GM23248 (cell line): ENCODE measurements around the gene TKT. TPM values are rescaled to one million over a fixed set of nuclear protein-coding genes. Genes with fewer than 3 reads are reported as not detected.

Experiments used
- DNase-seq: peaks from one replicate; pipeline ENCODE4 v3.0.0-alpha.2; 2015
- H2AFZ ChIP-seq: fragments of 200-600 bp; sonication (generic); 2 replicates; pipeline ENCODE4 v1.6.1; 2016; ENCODE audit warnings: antibody characterized with exemption
- H3F3A ChIP-seq: fragments of 200-600 bp; sonication (generic); 2 replicates; pipeline ENCODE4 v1.6.1; 2016; ENCODE audit warnings: mild to moderate bottlenecking, antibody characterized with exemption, mixed run types; ENCODE audit not compliant: insufficient read depth
- H3K27ac ChIP-seq: fragments of 200-600 bp; sonication (generic); 2 replicates; pipeline ENCODE4 v1.5.1; 2016; ENCODE audit warnings: mild to moderate bottlenecking
- H3K27me3 ChIP-seq: fragments of 200-600 bp; sonication (generic); replicated peaks from 2 replicates; pipeline ENCODE4 v1.6.1; 2016; ENCODE audit warnings: mild to moderate bottlenecking; ENCODE audit not compliant: insufficient read depth
- H3K36me3 ChIP-seq: fragments of 200-600 bp; sonication (generic); 2 replicates; pipeline ENCODE4 v1.6.1; 2016; ENCODE audit warnings: low read depth, mild to moderate bottlenecking
- H3K4me1 ChIP-seq: fragments of 200-600 bp; sonication (generic); 2 replicates; pipeline ENCODE4 v1.6.1; 2016; ENCODE audit warnings: mild to moderate bottlenecking; ENCODE audit not compliant: insufficient read depth
- H3K4me2 ChIP-seq: fragments of 200-600 bp; sonication (generic); one replicate; pipeline ENCODE4 v1.6.1; 2016; ENCODE audit warnings: mild to moderate bottlenecking; ENCODE audit not compliant: unreplicated experiment
- H3K4me3 ChIP-seq: fragments of 200-600 bp; sonication (generic); 2 replicates; pipeline ENCODE4 v1.5.1; 2016; ENCODE audit warnings: mild to moderate bottlenecking
- H3K79me2 ChIP-seq: fragments of 200-600 bp; sonication (generic); 2 replicates; pipeline ENCODE4 v1.6.1; 2016; ENCODE audit warnings: mild to moderate bottlenecking; ENCODE audit not compliant: insufficient read depth
- H3K9ac ChIP-seq: fragments of 200-600 bp; sonication (generic); 2 replicates; pipeline ENCODE4 v1.6.1; 2016; ENCODE audit warnings: mild to moderate bottlenecking
- H3K9me2 ChIP-seq: fragments of 200-600 bp; sonication (generic); 2 replicates; pipeline ENCODE4 v1.6.1; 2016; ENCODE audit warnings: mixed run types, mild to moderate bottlenecking, moderate library complexity; ENCODE audit not compliant: insufficient read depth
- H3K9me3 ChIP-seq: fragments of 200-600 bp; sonication (generic); one replicate; pipeline ENCODE4 v1.6.1; 2017; ENCODE audit warnings: low read depth
- H4K20me1 ChIP-seq: fragments of 200-600 bp; sonication (generic); 2 replicates; pipeline ENCODE4 v1.6.0; 2016; ENCODE audit not compliant: insufficient read depth
- EZH2 ChIP-seq: fragments of 200-600 bp; sonication (generic); IDR thresholded peaks from 2 replicates; pipeline ENCODE4 v1.6.1; 2018; ENCODE audit warnings: antibody characterized with exemption, mild to moderate bottlenecking; ENCODE audit not compliant: insufficient read depth, poor library complexity, severe bottlenecking
- EZH2phosphoT487 ChIP-seq: fragments of 200-600 bp; sonication (generic); IDR thresholded peaks from 2 replicates; pipeline ENCODE4 v1.6.1; 2018; ENCODE audit warnings: antibody characterized with exemption, moderate library complexity, mild to moderate bottlenecking, low read depth; ENCODE audit not compliant: insufficient read depth
- WGBS, 2 experiments: methylation state at CpG; one replicate each; pipeline ENCODE4 v1.1.6; 2015 to 2017; ENCODE audit warnings: low lambda C conversion rate in 2 of 2, low coverage in 1 of 2; ENCODE audit errors: missing lambda C conversion rate in 2 of 2; 5-methylcytosine and 5-hydroxymethylcytosine counted together
- in situ Hi-C: fragments of 300-500 bp; cut with MboI; formaldehyde crosslinking; loops from 2 replicates; pipeline ENCODE4 v1.15.0; 2020
- polyA plus RNA-seq: library from polyadenylated mRNA; unstranded; fragments of >200 nt; fragmentation: Nextera tagmentation; extraction: Ambion mirVana; gene quantifications from 2 replicates; pipeline ENCODE4 v1.2.1, GENCODE V29; 2016
- total RNA-seq: library from RNA; depleted of rRNA; stranded (reverse); fragments of >200 nt; shearing (Covaris generic); gene quantifications from 2 replicates; pipeline ENCODE4 v1.2.3, GENCODE V29; 2014

TKT gene
- total and polyA plus RNA-seq, 2 experiments from 2014 or later: 129 to 256 TPM

DNA sequence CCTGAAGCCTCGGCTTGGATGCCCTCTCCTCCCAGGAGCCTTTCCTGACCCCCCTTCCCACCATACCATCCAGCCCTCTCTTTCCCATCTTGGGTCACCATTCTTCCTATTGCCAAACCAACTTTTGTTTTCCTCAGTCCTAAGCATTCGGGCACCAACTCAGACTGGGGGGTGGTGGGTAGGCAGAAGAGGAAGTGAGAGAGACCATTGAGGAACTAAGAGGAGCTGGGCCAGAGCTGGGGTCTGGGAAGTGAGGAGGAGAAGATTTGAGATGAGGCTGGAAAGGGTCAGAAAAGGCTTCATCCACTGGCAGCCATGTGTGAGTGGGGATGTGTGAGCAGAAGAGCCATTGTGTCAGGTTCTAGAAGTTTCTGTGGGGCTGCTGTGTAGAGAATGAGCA is 37.7 kb downstream of the TKT start:
- in situ Hi-C loops: no loop called here
- no peaks in the 10 kb centered on the region for H3K36me3 ChIP-seq
- 76 to 84% methylated on average over 2 of the region's 2 CpGs for WGBS, 2 experiments

DNA sequence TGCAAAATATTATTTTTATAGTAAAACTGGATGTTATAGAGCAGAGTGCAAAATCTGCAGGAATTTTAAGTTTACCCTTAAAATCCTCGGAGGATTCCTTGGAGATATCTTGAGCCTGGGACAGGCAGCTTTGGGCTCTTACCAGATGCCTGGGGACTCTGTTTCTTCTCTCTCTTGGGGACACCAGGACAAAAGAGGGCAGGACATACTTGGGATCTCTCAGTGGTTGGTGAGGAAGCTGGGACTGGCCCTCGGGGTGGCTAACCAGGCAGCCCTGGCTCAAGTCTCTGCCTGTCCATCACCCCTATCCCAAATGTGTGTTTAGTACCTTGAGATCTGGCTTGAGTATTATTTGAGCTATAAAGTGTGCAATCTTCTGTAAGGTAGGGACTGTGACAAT is 38.6 kb downstream of the TKT start:
- no peaks in the 10 kb centered on the region for H3K9me3 ChIP-seq
- no peaks in the 10 kb centered on the region for H4K20me1 ChIP-seq
- H3K36me3 ChIP-seq: no peaks in the 10 kb centered on the region
- H3K9me2 ChIP-seq: no peaks in the 10 kb centered on the region
- no peaks in the 10 kb centered on the region for H3K4me1 ChIP-seq
- WGBS, 2 experiments: 85 to 89% methylated on average over 2 of the region's 2 CpGs
- no peak overlapping the region for H3K9ac ChIP-seq
- H2AFZ ChIP-seq: no peak overlapping the region
- no peak overlapping the region for H3K4me2 ChIP-seq
- TF ChIP-seq EZH2phosphoT487 (no peak), EZH2 (no peak)
- no peak overlapping the region for H3K4me3 ChIP-seq
- peaks cover 22% of the 10 kb centered on the region for H3F3A ChIP-seq
- no peaks in the 10 kb centered on the region for H3K79me2 ChIP-seq
- in situ Hi-C loops: no loop called here
- H3K27me3 ChIP-seq: no peaks in the 10 kb centered on the region
- DNase-seq: no peak
- H3K27ac ChIP-seq: no peak overlapping the region

More for the DNA sequence above, 37.7 kb downstream of the TKT start:
- Histone ChIP-seq H3K9me3 (no peaks in the 10 kb centered on the region), H3K4me1 (no peaks in the 10 kb centered on the region), H3K9ac (no peak overlapping the region), H3K79me2 (no peaks in the 10 kb centered on the region), H3K9me2 (no peaks in the 10 kb centered on the region), H3K27ac (no peak overlapping the region), H3K4me3 (no peak overlapping the region), H3K27me3 (no peaks in the 10 kb centered on the region), H4K20me1 (no peaks in the 10 kb centered on the region), H3F3A (peaks cover 22% of the 10 kb centered on the region), H3K4me2 (no peak overlapping the region), H2AFZ (no peak overlapping the region)
- no peak for DNase-seq
- TF ChIP-seq EZH2 (no peak), EZH2phosphoT487 (no peak)

DNA sequence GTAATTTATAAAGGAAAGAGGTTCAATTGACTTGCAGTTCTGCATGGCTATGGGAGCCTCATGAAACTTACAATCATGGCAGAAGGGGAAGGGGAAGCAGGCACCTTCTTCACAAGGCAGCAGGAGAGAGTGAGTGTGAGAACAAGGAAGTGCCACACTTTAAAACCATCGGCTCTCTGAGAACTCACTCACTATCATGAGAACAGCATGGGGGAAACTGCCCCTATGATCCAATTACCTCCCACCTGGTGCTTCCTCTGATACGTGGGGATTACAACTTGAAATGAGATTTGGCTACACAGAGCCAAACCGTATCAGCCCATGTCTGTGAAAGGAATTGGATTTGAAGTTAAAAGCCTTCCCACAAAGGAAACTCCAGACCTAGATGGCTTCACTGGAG is 39.1 kb downstream of the TKT start:
- Histone ChIP-seq H3K27me3 (no peaks in the 10 kb centered on the region), H3K9me2 (no peaks in the 10 kb centered on the region), H3K36me3 (no peaks in the 10 kb centered on the region), H3K4me1 (no peaks in the 10 kb centered on the region), H3K79me2 (no peaks in the 10 kb centered on the region), H3K27ac (no peak overlapping the region), H3F3A (peaks cover 18% of the 10 kb centered on the region), H3K9ac (no peak overlapping the region), H3K4me2 (no peak overlapping the region), H4K20me1 (no peaks in the 10 kb centered on the region), H2AFZ (no peak overlapping the region), H3K9me3 (no peaks in the 10 kb centered on the region), H3K4me3 (no peak overlapping the region)
- TF ChIP-seq EZH2phosphoT487 (no peak), EZH2 (no peak)
- in situ Hi-C loops: no loop called here
- 29 to 32% methylated on average over 3 of the region's 3 CpGs for WGBS, 2 experiments
- DNase-seq: no peak

DNA sequence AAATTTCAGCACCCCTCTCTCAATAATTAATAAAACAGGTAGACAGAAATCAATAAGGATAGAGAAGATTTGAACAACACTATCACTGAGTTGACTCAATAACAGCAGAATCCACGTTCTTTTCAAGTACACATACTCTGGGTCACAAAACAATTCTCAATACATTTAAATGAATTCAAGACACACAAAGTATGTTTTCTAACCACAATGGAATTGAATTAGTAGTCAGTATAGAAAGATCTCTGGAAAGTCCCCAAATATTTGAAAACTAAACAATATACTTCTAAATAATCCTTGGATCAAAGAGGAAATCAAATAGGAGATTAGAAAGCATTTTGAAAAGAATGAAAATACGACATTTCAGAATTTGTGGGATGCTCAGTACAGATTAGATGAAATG is 40.0 kb downstream of the TKT start:
- Histone ChIP-seq H3K4me3 (no peak overlapping the region), H3K4me1 (no peaks in the 10 kb centered on the region), H3K9me3 (no peaks in the 10 kb centered on the region), H3K4me2 (no peak overlapping the region), H3K9me2 (no peaks in the 10 kb centered on the region), H3K36me3 (no peaks in the 10 kb centered on the region), H3F3A (peaks cover 9% of the 10 kb centered on the region), H3K27me3 (no peaks in the 10 kb centered on the region), H4K20me1 (no peaks in the 10 kb centered on the region), H3K27ac (no peak overlapping the region), H2AFZ (no peak overlapping the region), H3K9ac (no peak overlapping the region), H3K79me2 (no peaks in the 10 kb centered on the region)
- 29 to 35% methylated on average over 2 of the region's 2 CpGs for WGBS, 2 experiments
- in situ Hi-C loops: no loop called here
- TF ChIP-seq EZH2: no peak
- no peak for TF ChIP-seq EZH2phosphoT487
- DNase-seq: no peak

DNA sequence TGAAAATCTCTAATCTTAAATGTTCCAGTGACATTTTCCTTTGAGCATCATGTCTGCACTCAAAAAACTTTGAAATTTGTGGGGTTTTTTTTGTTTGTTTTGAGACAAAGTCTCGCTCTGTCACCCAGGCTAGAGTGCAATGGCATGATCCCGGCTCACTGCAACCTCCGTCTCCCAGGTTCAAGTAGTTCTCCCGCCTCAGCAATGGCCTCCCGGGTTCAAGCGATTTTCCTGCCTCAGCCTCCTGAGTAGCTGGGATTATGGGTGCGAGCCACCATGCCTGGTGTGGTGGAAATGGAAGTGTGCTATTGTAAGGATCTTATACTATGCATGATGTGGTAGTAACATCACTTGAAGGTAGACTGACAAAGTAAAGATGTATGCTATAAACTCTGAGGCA is 42.5 kb downstream of the TKT start:
- in situ Hi-C loops: no loop called here
- Histone ChIP-seq H3K79me2 (no peaks in the 10 kb centered on the region), H4K20me1 (no peaks in the 10 kb centered on the region), H3K4me1 (no peaks in the 10 kb centered on the region), H3K27ac (no peak overlapping the region), H3K36me3 (no peaks in the 10 kb centered on the region), H3K4me3 (no peak overlapping the region), H3K9ac (no peak overlapping the region), H3K9me2 (no peaks in the 10 kb centered on the region), H2AFZ (no peak overlapping the region), H3F3A (no peaks in the 10 kb centered on the region), H3K4me2 (no peak overlapping the region), H3K9me3 (no peaks in the 10 kb centered on the region), H3K27me3 (no peaks in the 10 kb centered on the region)
- DNase-seq: no peak
- WGBS, 2 experiments: 93 to 96% methylated on average over 7 of the region's 7 CpGs
- TF ChIP-seq EZH2phosphoT487 (no peak), EZH2 (no peak)
